Stimulated activated naive CD4-positive, alpha-beta T cell treated with Interleukin-2 at 50 U/mL for 16 hours (primary cell): ENCODE results near the gene KLF14.
"Not testable (repeated sequence)": the region's sequence is repeated elsewhere in the genome, so short reads cannot be mapped to it uniquely, and the experiment has no call there.

Source experiments
- DNase-seq: peaks from one replicate; lab custom pipeline; 2025; lab: John Stamatoyannopoulos, UW

Gene KLF14

GRCh38 chr7:130719541-130719940 is 14.5 kb downstream of the KLF14 start:
- no peak for DNase-seq

- DNase-seq: no peak
These were observed 21.6 kb downstream of the KLF14 start for GRCh38 chr7:130712416-130712815.

DNA sequence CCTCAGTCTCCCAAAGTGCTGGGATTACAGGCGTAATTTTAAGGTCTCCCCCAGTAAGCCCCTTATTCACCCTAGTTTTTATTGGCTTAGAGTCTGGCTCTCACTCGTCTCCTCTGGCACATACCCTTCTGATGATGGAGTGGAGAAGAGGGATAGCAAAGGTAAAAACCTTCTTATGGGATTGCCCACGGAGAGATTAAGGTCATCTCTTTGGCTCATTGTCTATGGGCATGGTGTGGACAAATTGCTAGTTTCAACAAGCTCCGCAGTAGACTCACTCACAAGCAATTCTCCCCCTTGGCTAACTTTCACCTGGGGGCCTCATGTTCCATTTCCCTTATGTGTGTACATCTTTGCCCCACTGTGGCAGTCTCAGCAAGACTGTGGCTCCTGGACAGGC is 25.2 kb downstream of the KLF14 start:
- no peak for DNase-seq

- DNase-seq: no peak
These were observed 26.0 kb downstream of the KLF14 start for GRCh38 chr7:130708001-130708400.

DNA sequence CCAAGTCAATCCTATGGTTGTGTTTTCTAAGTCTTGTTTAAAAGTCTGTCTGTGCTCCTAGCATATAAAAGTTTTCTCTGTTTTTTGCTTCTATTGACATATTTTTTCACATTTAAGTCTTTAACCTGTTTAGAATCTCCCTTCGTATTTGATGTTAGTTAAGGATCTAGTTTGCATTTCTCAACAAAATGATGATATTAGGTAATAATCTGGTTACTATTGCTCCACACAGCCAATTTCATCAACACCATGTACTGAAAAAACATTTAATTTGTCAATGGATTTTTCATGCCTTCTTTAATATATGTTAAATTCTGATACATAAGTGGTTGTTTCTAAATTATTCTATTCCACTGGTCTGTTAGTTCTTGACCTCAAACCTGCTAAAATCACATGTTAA is 30.2 kb downstream of the KLF14 start:
- no peak for DNase-seq

DNA sequence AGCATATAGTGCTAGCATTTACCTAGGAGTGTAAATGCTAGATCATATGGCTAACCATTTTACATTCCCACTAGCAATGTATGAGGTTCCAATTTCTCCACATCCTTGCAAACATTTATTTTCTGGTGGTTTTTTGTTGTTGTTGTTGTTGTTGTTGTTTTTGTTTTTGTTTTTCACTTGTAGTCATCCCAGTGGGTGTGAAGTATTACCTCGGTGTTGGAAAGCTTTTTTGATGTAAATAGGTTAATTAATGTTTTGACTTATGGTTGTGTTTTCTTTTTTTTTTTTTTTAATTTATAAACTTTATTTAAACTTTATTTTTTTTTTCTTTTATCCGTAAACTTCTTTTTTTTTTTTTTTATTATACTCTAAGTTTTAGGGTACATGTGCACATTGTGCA is 32.4 kb downstream of the KLF14 start:
- DNase-seq: no peak

- DNase-seq: no peak
These were observed 33.2 kb downstream of the KLF14 start for GRCh38 chr7:130700760-130701159.

DNA sequence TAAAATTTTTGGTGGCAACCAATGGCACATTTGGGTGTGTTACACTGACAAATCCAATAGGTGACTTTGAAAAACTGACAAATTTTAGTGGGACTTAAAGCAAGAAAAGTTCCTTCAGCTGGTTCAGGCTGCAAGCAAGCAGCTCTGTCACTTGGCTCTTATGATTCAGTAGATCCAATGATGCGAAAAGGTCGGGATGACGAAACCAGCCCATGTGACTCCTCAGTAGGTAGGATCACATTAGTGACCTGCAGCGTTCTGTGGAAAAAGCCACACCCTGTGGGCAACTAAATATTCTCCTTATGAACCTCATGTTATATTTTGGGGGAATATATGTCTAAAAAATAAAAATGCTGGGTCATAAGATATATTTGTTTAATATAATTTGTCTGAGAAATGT is 34.3 kb downstream of the KLF14 start:
- DNase-seq: no peak

- DNase-seq: no peak
These were observed 36.2 kb downstream of the KLF14 start for GRCh38 chr7:130697820-130698219.

GRCh38 chr7:130695840-130696239 is 38.2 kb downstream of the KLF14 start:
- no peak for DNase-seq

- not testable (repeated sequence) for DNase-seq
These were observed 41.6 kb downstream of the KLF14 start for GRCh38 chr7:130692396-130692795.

GRCh38 chr7:130689683-130690082 is 44.3 kb downstream of the KLF14 start:
- no peak for DNase-seq

DNA sequence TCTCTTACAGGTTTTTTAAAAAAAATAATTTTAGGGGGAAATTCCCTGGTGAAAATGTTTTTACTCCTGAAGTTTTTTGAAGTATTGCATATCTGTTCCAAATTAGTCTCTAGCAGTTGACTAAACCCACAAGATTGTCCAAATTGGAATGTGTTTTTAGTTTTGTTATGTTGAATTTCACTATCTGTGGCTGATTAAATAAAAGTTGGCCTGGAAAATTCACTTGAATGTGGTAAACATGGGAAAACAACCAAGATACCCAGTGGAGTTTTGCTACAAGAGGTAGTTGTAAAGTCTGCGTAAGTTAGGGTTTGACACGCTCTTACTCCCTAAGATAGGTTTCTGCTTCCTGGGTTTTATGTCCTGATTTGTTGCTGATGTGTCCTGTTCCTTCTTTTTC is 51.0 kb downstream of the KLF14 start:
- no peak for DNase-seq
